H1 (cell line): ENCODE measurements around the gene CNNM1. TPM values are rescaled to one million over a fixed set of nuclear protein-coding genes. Genes with fewer than 3 reads are reported as not detected.
A peak's percentile ranks its signal among the peaks of the same experiment; 100 is the strongest.

ENCODE experiments used
- ATF3 ChIP-seq: IDR thresholded peaks from 2 replicates; pipeline ENCODE4 v1.6.1; 2011; ENCODE audit warnings: low read depth, mild to moderate bottlenecking, low read length; ENCODE audit not compliant: insufficient read depth
- BRCA1 ChIP-seq: IDR thresholded peaks from 2 replicates; pipeline ENCODE4 v1.6.1; 2012; ENCODE audit warnings: low read depth, low read length, improper control_type of control experiment
- CHD1 ChIP-seq: IDR thresholded peaks from 2 replicates; pipeline ENCODE4 v1.6.1; 2012; ENCODE audit warnings: low read depth, low read length, improper control_type of control experiment
- EP300 ChIP-seq, 2 experiments: IDR thresholded peaks; 1 replicate in 1 of 2; 2 replicates in 1 of 2; pipeline ENCODE4 v1.6.1; 2011 to 2012; ENCODE audit warnings: low read depth in 2 of 2, low read length in 2 of 2, mild to moderate bottlenecking in 2 of 2, borderline replicate concordance in 1 of 2, inconsistent platforms in 1 of 2, moderate library complexity in 1 of 2
- EZH2 ChIP-seq: fragments of 200-600 bp; sonication (generic); IDR thresholded peaks from 2 replicates; pipeline ENCODE4 v1.7.1; 2012; ENCODE audit warnings: low read depth, mild to moderate bottlenecking, moderate library complexity, low read length, inconsistent platforms; ENCODE audit not compliant: severe bottlenecking
- FOSL1 ChIP-seq: IDR thresholded peaks from 2 replicates; pipeline ENCODE4 v1.6.1; 2011; ENCODE audit warnings: mild to moderate bottlenecking, low read depth, low read length, moderate library complexity; ENCODE audit not compliant: insufficient read depth
- MAFK ChIP-seq: IDR thresholded peaks from 2 replicates; pipeline ENCODE4 v1.6.1; 2012; ENCODE audit warnings: low read depth, mild to moderate bottlenecking, improper control_type of control experiment, low read length
- RAD21 ChIP-seq, 2 experiments: IDR thresholded peaks in 1 of 2; conservative IDR thresholded peaks in 1 of 2; 2 replicates each; pipeline ENCODE4 v1.6.1; 2011; ENCODE audit warnings: low read depth in 2 of 2, low read length in 2 of 2, improper control_type of control experiment in 1 of 2, inconsistent platforms in 1 of 2, mild to moderate bottlenecking in 1 of 2, moderate library complexity in 1 of 2
- RNF2 ChIP-seq: fragments of 200-900, 300-1000 bp; sonication (generic); IDR thresholded peaks from 2 replicates; pipeline ENCODE4 v1.7.1; 2016; ENCODE audit warnings: borderline replicate concordance, low read depth, mild to moderate bottlenecking, antibody characterized with exemption, low read length; ENCODE audit not compliant: poor library complexity, severe bottlenecking; ENCODE audit errors: missing control alignments
- SIRT6 ChIP-seq: IDR thresholded peaks from one replicate; pipeline ENCODE4 v1.7.1; 2012; ENCODE audit warnings: low read length, inconsistent platforms
- SP1 ChIP-seq: IDR thresholded peaks from 2 replicates; pipeline ENCODE4 v1.6.1; 2011; ENCODE audit warnings: low read depth, low read length
- SP2 ChIP-seq: IDR thresholded peaks from 2 replicates; pipeline ENCODE4 v1.6.1; 2012; ENCODE audit warnings: mild to moderate bottlenecking, low read length, inconsistent platforms
- SP4 ChIP-seq: IDR thresholded peaks from 2 replicates; pipeline ENCODE4 v1.6.1; 2012; ENCODE audit warnings: low read length, inconsistent platforms
- SUZ12 ChIP-seq: fragments of 200-600 bp; sonication (generic); IDR thresholded peaks from 2 replicates; pipeline ENCODE4 v1.6.1; 2012; ENCODE audit warnings: mild to moderate bottlenecking, inconsistent platforms, low read length, moderate library complexity, mixed read lengths
- TBP ChIP-seq: IDR thresholded peaks from 2 replicates; pipeline ENCODE4 v1.6.1; 2011; ENCODE audit warnings: low read depth, low read length, improper control_type of control experiment
- ZNF274 ChIP-seq: IDR thresholded peaks from 2 replicates; pipeline ENCODE4 v1.7.0; 2012; ENCODE audit warnings: low read length, borderline replicate concordance; ENCODE audit errors: extremely low read depth
- polyA plus RNA-seq, 7 experiments: library from polyadenylated mRNA; depleted of rRNA in 3 of 7; stranded (reverse) in 5 of 7; unstranded in 2 of 7; fragments of >200 nt in 5 of 7; fragments of 200-250 nt in 2 of 7; gene quantifications; 1 replicate in 5 of 7; 2 replicates in 1 of 7; 4 replicates in 1 of 7; pipeline versions ENCODE4 v1.2.1 to v1.2.3, GENCODE V29; 2011 to 2013; ENCODE audit warnings: missing spikeins in 2 of 7, mixed read lengths in 2 of 7
- total RNA-seq: library from RNA; stranded (reverse); fragmentation: NEBNext Ultra II Directional; extraction: Animal tissue kit (Norgen Biotek cat#: 25700); gene quantifications from 2 replicates; pipeline ENCODE4 v1.2.1, GENCODE V29; 2021

The CNNM1 gene
- total and polyA plus RNA-seq, 2 of the 8 experiments (the other 6 are each of a cell fraction or from before 2014, with no cell fraction given) = 0.74 to 0.92 TPM

- TF ChIP-seq FOSL1 (no peak), TBP (peak; percentile 90), EP300 (IDR thresholded peaks at IDR 0.05; ENCODE audit: borderline replicate concordance in 1 of 2, low read depth in 2 of 2, low read length in 2 of 2) (no peak), SP1 (peak; percentile 98), ATF3 (peak; percentile 82), BRCA1 (no peak), ZNF274 (no peak), RNF2 (no peak), SP2 (peak; percentile 52; the same call in 1 of the 2 replicates), SIRT6 (no peak), SUZ12 (no peak), EZH2 (no peak), MAFK (no peak), SP4 (no peak), RAD21 (IDR thresholded peaks at IDR 0.05 in 1 of 2, conservative IDR thresholded peaks at IDR 0.05 in 1 of 2; ENCODE audit: low read depth in 2 of 2, low read length in 2 of 2) (no peak), CHD1 (no peak)
These were observed 101.5 kb downstream of the CNNM1 start, which contains the start of gene GOT1 (continued) for GRCh38 chr10:99430451-99431189.
